ENCODE results near the gene TBX5.

- TF ChIP-seq, protein P1, sequence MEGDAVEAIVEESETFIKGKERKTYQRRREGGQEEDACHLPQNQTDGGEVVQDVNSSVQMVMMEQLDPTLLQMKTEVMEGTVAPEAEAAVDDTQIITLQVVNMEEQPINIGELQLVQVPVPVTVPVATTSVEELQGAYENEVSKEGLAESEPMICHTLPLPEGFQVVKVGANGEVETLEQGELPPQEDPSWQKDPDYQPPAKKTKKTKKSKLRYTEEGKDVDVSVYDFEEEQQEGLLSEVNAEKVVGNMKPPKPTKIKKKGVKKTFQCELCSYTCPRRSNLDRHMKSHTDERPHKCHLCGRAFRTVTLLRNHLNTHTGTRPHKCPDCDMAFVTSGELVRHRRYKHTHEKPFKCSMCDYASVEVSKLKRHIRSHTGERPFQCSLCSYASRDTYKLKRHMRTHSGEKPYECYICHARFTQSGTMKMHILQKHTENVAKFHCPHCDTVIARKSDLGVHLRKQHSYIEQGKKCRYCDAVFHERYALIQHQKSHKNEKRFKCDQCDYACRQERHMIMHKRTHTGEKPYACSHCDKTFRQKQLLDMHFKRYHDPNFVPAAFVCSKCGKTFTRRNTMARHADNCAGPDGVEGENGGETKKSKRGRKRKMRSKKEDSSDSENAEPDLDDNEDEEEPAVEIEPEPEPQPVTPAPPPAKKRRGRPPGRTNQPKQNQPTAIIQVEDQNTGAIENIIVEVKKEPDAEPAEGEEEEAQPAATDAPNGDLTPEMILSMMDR (conservative IDR thresholded peaks at IDR 0.05 in 1 of 2, IDR thresholded peaks at IDR 0.05 in 1 of 2; ENCODE audit: low read depth in 1 of 2, low read length in 2 of 2): no peak
- no peak for TF ChIP-seq EZH2 (IDR thresholded peaks at IDR 0.05; ENCODE audit: low read length, missing control alignments)
Observed at GRCh38 chr12:114327765-114328164, 78.2 kb downstream of the TBX5 start.
